Astrocyte of the cerebellum (primary cell): ENCODE measurements around the gene ZAP70.

ENCODE experiments used
- DNase-seq: peaks from one replicate; pipeline ENCODE4 v3.0.0-alpha.2; 2011; ENCODE audit warnings: low read depth
- H3K4me3 ChIP-seq: 2 replicates; pipeline ENCODE4 v1.5.1; 2011; ENCODE audit warnings: mild to moderate bottlenecking, low read depth, low read length, moderate library complexity
- in situ Hi-C: cut with HindIII; loops from 2 replicates; pipeline ENCODE4 v1.10.0; 2017; ENCODE audit warnings: low sequenced_read_pairs
- TF ChIP-seq, protein P1 (sequence below): IDR thresholded peaks from 2 replicates; pipeline ENCODE4 v1.5.1; 2012; ENCODE audit warnings: low read length, low read depth, moderate library complexity, mild to moderate bottlenecking; ENCODE audit errors: missing control alignments

ZAP70 gene

DNA sequence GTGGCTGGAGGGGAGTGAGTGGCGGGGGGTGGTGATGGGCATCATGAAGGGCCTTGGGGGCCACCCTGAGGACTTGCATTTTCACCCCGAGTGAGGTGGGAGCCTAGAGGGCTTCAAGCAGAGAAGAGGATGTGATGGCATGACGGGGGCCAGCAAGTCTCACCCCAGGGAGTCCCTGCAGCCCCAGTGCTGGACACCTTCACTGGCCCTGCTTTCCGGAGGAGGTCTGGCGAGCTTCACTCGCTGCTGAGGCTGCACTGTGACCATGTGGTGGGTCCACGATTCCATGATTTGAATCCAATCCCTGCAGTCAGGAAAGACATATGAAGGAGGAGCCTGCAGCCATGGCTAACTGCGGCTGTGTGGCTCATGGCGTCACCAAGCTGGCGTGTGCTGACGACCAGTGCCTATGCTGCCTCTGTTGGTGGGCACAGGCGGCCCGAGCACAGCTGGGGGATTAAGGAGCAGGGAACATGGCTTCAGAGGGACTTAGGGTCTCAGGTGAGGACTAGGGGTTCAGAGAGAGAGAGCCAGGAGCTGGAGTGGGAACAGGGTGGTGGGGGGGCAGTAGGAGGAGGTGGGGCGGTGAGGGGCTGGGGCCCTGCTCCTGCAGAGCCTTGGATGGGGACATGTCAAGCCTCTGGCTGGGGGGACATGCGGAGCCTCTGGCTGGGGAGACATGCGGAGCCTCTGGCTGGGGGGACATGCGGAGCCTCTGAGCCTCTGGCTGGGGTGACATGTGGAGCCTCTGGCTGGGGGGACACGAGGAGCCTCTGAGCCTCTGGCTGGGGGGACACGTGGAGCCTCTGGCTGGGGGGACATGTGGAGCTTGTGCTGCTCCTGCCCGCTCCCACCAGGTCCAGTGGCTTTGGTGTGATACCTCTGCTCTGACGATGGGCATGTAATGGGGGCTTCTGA, 3.6 kb downstream of the ZAP70 start:
- DNase-seq, result no peak
- in situ Hi-C loops, result no loop called here
- TF ChIP-seq, protein P1, sequence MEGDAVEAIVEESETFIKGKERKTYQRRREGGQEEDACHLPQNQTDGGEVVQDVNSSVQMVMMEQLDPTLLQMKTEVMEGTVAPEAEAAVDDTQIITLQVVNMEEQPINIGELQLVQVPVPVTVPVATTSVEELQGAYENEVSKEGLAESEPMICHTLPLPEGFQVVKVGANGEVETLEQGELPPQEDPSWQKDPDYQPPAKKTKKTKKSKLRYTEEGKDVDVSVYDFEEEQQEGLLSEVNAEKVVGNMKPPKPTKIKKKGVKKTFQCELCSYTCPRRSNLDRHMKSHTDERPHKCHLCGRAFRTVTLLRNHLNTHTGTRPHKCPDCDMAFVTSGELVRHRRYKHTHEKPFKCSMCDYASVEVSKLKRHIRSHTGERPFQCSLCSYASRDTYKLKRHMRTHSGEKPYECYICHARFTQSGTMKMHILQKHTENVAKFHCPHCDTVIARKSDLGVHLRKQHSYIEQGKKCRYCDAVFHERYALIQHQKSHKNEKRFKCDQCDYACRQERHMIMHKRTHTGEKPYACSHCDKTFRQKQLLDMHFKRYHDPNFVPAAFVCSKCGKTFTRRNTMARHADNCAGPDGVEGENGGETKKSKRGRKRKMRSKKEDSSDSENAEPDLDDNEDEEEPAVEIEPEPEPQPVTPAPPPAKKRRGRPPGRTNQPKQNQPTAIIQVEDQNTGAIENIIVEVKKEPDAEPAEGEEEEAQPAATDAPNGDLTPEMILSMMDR, result no peak
- no peak overlapping the region for H3K4me3 ChIP-seq

DNA sequence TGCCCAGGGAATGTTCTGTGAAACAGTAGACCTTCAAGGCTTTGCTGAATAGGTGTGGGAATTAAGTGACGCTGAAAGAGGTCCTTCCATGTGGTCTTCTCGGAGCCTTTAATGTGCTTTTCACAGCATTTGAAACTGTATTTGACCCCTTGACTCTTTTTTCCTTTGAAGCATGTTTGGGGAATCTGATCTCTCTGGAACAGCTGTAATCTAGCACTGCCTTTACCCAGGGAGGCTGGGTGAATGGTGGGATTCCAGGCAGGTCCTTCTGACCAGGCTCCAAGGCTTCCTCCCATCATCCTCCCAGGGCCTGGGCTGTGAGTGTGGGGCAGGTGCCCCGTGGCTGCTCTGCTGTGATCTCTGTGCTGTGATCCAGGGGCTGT, 4.2 kb downstream of the ZAP70 start:
- no peak for DNase-seq
- no peak overlapping the region for H3K4me3 ChIP-seq
- TF ChIP-seq, protein P1, result no peak
- in situ Hi-C loops, result no loop called here

DNA sequence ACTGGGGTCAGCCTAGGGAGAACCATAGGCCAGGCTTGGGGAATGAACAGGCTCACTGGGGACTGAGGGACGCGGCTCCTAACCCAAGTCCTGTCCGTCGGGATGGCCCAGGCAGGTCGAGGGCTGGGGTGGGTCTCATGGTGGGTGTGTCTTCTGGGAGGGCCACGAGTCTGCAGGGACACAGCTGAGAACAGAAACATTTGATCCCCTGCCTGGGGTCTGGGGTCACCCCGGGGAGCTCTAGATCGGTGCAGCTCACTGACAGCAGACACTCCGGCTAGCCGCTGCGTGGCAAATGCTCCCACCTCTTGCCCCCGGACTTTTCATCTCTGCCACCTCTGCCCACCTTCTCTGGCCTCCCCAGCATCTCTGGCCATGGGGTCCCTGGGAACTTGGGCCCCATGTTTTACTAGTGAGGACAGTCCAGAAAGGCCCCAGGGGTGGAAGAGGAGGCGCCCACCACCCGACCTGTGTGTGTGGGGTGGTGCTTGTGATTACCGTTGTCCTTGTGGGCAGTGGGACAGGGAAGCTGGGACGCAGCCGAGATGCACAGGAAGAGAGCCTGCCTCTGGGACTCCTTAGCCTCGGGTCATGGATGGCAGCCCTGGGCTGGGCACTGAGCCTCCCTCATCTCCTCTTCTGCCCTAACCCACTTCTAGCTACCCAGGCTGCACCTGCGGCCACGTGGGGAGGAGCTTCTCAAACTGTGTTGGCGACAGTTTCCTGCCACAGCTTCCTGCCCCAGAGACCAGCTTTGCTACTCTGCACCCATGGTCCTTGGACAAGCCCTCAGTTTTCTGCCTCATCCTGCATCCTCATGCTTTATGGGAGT, 4.9 kb downstream of the ZAP70 start:
- in situ Hi-C loops, result no loop called here
- DNase-seq, result no peak
- TF ChIP-seq, protein P1, result no peak
- H3K4me3 ChIP-seq, result no peak overlapping the region

DNA sequence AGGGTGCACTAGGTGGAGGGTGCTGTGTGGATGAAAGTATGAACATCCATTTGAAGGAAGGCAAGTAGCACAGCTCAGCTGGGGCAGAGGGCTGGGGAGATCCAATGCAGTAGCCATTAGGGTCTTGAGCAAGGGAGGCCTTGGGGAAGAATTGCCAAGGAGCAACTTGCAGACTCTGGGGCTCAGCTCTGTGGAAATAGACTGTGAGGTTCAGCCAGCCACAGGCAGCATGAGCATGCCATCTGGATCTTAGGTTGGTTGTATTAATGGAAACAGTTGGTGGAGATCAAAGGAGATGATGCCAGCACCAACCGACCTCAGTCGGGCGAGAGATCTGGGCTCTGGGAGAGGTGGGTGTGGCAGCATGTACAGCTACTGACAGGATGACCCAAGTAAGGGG, 5.6 kb downstream of the ZAP70 start:
- TF ChIP-seq, protein P1, result no peak
- DNase-seq, result no peak
- H3K4me3 ChIP-seq, result no peak overlapping the region
- in situ Hi-C loops, result no loop called here

DNA sequence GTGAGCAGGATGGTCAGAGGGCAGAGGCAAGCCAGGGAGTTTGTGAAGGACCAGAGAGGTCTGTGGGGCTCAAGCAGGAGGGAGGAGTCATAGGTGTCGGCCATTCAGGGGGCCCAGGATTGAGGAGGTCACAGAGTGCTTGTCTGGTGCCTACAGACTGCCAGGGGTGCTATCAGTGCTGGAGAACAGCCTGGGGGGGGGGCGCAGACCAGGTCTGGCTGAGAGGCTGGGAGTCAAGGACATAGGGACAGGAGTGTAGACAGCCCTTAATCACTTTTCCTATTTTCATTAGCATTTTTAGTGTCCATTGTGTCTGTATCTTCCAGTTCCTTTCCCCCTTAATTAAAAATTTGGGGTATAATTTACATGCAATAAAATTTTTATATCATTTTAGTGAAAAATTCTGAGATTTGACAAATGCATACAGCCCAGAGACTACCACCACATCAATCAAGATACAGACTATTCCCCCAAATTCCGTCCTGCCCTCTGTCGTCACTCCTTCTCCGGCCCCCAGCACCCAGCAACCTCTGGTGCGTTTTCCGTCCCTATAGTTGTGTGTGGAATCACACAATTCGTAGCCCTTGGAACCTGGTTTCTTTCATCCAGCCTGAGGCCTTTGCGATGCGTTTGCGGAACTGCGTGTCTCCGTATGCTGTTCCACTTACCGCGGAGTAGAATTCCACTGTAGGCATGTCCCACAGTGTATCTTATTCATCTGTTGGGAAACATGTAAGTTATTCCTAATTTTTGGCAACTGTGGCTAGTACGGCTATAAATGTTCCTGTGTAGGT, 6.2 kb downstream of the ZAP70 start:
- in situ Hi-C loops, result no loop called here
- H3K4me3 ChIP-seq, result no peak overlapping the region
- TF ChIP-seq, protein P1, result no peak
- DNase-seq, result no peak

DNA sequence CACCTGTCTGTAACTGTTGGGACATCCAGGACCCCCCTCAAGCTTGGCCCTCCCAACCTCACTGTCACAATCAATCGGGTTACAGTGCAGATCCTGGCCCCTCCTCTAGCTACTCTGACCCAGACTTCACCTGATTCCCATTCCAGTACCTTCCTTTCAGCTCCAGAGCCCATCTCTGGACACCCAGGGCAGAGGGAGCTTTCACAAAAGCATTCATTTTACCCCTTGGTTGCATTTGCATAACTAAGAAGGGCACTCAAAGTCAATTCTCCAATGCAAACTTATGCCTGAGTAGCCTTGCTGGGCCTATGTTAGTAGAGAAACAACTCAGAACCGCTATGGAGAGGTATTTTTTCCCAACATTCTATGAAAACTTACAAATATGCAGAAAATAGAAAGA, 7.4 kb downstream of the ZAP70 start:
- TF ChIP-seq, protein P1, result no peak
- no peak for DNase-seq
- H3K4me3 ChIP-seq, result no peak overlapping the region
- in situ Hi-C loops, result no loop called here
